ENCODE measurements around the gene RNASEH2C. TPM values are rescaled to one million over a fixed set of nuclear protein-coding genes. Genes with fewer than 3 reads are reported as not detected.
A peak's percentile ranks its signal among the peaks of the same experiment; 100 is the strongest.

Gene RNASEH2C
- total RNA-seq, 1 donor from 2014 or later = 50.1 TPM

- no peak overlapping the region for H3K4me3 ChIP-seq (ENCODE audit: low read depth, low read length)
- no peak for TF ChIP-seq CTCF (IDR thresholded peaks at IDR 0.05; ENCODE audit: insufficient read depth, low read length, poor library complexity, severe bottlenecking)
- no peak for DNase-seq (ENCODE audit: low read depth)
- peaks cover 6% of the 10 kb centered on the region for H3K27me3 ChIP-seq (ENCODE audit: control insufficient read depth, insufficient read depth, low read length)
- H3K36me3 ChIP-seq (ENCODE audit: control insufficient read depth, insufficient read depth, low read length) = no peaks in the 10 kb centered on the region
Measured at GRCh38 chr11:65745049-65745448, 24.5 kb upstream of the RNASEH2C start.

GRCh38 chr11:65744699-65745042 is 24.1 kb upstream of the RNASEH2C start:
- peaks cover 6% of the 10 kb centered on the region for H3K27me3 ChIP-seq (ENCODE audit: control insufficient read depth, insufficient read depth, low read length)
- H3K36me3 ChIP-seq (ENCODE audit: control insufficient read depth, insufficient read depth, low read length) = no peaks in the 10 kb centered on the region
- H3K4me3 ChIP-seq (ENCODE audit: low read depth, low read length) = no peak overlapping the region
- no peak for TF ChIP-seq CTCF (IDR thresholded peaks at IDR 0.05; ENCODE audit: insufficient read depth, low read length, poor library complexity, severe bottlenecking)
- DNase-seq (ENCODE audit: low read depth) = no peak

DNA sequence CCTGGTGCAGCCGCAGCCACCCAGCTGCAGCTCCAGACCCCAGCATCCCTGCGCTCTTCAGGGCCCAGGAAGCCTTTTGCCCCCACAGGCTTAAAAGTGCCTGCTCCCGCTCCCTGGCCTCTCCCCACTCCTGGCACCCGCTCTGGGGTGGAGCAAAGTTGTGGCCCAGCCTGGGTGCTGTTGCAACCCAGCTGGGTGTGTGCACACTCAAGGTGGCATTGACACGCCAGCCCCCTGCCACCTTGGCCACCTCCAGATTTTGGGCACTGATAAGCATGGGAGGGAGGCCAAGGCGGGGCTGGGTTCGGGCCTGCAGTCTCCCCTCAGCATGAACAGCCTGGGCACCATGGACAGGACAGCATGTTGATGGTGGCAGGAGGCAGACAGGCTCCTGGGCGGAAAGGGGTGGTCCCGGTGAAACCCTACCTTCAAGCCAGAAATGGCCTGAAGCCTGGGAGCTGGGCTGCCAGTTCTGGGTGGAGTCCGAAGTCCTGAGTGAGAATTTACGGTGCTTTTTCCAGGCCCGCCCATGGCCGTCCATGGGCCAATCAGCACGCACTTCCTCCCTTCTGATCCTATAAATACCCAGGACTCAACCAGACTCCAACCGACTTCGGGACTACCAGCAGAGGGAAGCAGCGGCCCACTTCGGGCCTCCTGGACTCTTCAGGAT is 23.6 kb upstream of the RNASEH2C start:
- no peak for DNase-seq (ENCODE audit: low read depth)
- Histone ChIP-seq H3K36me3 (ENCODE audit: control insufficient read depth, insufficient read depth, low read length) (no peaks in the 10 kb centered on the region), H3K27me3 (ENCODE audit: control insufficient read depth, insufficient read depth, low read length) (peaks cover 4% of the 10 kb centered on the region), H3K4me3 (ENCODE audit: low read depth, low read length) (no peak overlapping the region)
- peak; percentile 16 for TF ChIP-seq CTCF (IDR thresholded peaks at IDR 0.05; ENCODE audit: insufficient read depth, low read length, poor library complexity, severe bottlenecking)

DNA sequence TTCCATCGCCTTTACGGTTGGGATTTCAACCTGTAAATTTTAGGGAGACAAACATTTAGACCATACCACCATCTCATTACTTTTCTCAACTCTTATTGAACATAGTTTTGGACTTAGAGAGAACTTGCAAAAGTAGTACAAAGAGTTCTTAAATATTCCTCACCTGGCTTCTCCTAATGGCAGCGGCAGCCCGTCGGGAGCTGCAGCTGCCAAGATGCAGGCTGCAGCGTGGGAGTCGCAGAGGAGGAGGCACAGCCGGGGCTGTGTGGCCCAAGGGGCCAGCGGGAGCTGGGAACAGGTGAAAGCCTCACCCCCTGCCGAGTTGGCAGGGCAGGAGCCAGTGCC is 23.1 kb upstream of the RNASEH2C start:
- no peak for DNase-seq (ENCODE audit: low read depth)
- H3K27me3 ChIP-seq (ENCODE audit: control insufficient read depth, insufficient read depth, low read length) = peaks cover 4% of the 10 kb centered on the region
- H3K36me3 ChIP-seq (ENCODE audit: control insufficient read depth, insufficient read depth, low read length) = no peaks in the 10 kb centered on the region
- TF ChIP-seq CTCF (IDR thresholded peaks at IDR 0.05; ENCODE audit: insufficient read depth, low read length, poor library complexity, severe bottlenecking) = no peak
- no peak overlapping the region for H3K4me3 ChIP-seq (ENCODE audit: low read depth, low read length)

GRCh38 chr11:65742353-65742752 is 21.8 kb upstream of the RNASEH2C start:
- DNase-seq (ENCODE audit: low read depth) = no peak
- Histone ChIP-seq H3K36me3 (ENCODE audit: control insufficient read depth, insufficient read depth, low read length) (no peaks in the 10 kb centered on the region), H3K4me3 (ENCODE audit: low read depth, low read length) (no peak overlapping the region), H3K27me3 (ENCODE audit: control insufficient read depth, insufficient read depth, low read length) (peaks cover 4% of the 10 kb centered on the region)
- TF ChIP-seq CTCF (IDR thresholded peaks at IDR 0.05; ENCODE audit: insufficient read depth, low read length, poor library complexity, severe bottlenecking) = no peak

DNA sequence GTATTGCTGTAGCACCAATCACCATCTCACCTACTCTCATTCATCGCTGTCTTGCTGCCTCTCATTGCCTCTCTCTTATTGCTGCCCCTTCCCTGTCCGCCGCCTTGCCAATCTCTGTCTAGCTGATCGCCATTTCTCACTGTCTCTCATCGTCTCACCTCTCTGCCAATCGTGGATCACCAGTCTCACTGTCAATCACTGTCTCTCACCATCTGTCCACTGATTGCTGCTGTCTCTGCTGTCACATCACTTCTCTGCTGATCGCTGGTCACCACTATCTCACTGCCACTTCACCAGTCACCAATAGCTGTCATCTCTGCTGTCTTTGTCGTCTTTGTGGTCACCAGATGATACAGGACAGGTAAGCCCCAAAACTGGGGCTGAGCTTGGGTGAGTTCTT is 20.6 kb upstream of the RNASEH2C start:
- no peak for DNase-seq (ENCODE audit: low read depth)
- Histone ChIP-seq H3K36me3 (ENCODE audit: control insufficient read depth, insufficient read depth, low read length) (no peaks in the 10 kb centered on the region), H3K4me3 (ENCODE audit: low read depth, low read length) (no peak overlapping the region), H3K27me3 (ENCODE audit: control insufficient read depth, insufficient read depth, low read length) (peaks cover 4% of the 10 kb centered on the region)
- no peak for TF ChIP-seq CTCF (IDR thresholded peaks at IDR 0.05; ENCODE audit: insufficient read depth, low read length, poor library complexity, severe bottlenecking)
